GM19238 (cell line): Measurements from ENCODE around the gene GDPD4.

Experiments
- DNase-seq: peaks from one replicate; pipeline ENCODE4 v3.0.0; 2011; ENCODE audit warnings: low spot score; ENCODE audit not compliant: insufficient read length

GDPD4 gene

GRCh38 chr11:77175869-77176539 lies 125.5 kb downstream of the GDPD4 start:
- DNase-seq, result peak; percentile 52

- no peak for DNase-seq
Measured at GRCh38 chr11:77175021-77175842, 126.3 kb downstream of the GDPD4 start.

- no peak for DNase-seq
Measured at GRCh38 chr11:77174559-77174958, 126.9 kb downstream of the GDPD4 start.

- no peak for DNase-seq
Measured at GRCh38 chr11:77173494-77173893, 128.0 kb downstream of the GDPD4 start.

GRCh38 chr11:77172666-77172982 lies 128.9 kb downstream of the GDPD4 start:
- no peak for DNase-seq

- DNase-seq, result no peak
Measured at GRCh38 chr11:77171885-77172665, 129.4 kb downstream of the GDPD4 start.

- DNase-seq, result no peak
Measured at GRCh38 chr11:77171254-77171653, 130.2 kb downstream of the GDPD4 start.

GRCh38 chr11:77170107-77170506 lies 131.4 kb downstream of the GDPD4 start:
- DNase-seq, result no peak

GRCh38 chr11:77167791-77168190 lies 133.7 kb downstream of the GDPD4 start:
- DNase-seq, result no peak

- DNase-seq, result no peak
Measured at GRCh38 chr11:77167111-77167626, 134.3 kb downstream of the GDPD4 start.
